Measurements from ENCODE around the gene CALCB. TPM values are rescaled to one million over a fixed set of nuclear protein-coding genes. Genes with fewer than 3 reads are reported as not detected.

Gene CALCB
- total RNA-seq, 1 experiment from 2014 or later = 0.05 TPM

DNA sequence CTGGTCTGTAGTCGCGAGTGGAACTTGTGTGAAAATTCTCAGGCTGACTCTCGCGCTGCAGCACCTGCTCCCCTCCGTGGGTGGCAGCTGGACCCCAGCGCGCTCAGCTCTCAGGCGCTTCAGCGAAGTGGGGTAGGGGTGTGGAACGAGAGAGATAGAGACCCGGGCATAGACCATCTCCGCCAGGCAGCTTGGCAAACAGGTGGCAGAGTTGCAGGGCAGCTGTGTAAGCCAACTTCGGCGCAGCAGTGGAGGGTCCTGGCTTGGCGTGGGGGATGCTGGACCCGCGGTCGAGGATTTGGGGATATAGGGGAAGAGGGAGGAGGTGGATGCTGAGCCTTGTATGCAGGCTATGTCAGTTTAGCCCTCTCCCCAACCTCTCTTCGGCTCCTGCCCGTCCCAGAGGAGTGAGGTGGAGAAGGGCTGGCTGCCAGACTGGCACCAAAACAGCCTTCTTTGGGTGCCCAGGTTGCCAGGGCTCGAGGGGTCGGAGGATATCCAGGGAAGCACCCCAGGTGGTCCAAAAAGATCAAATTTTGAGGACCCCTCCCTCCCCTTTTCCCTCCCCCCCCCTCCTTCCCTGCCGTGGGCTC is 746 bp upstream of the CALCB start:
- no peak for DNase-seq (ENCODE audit: extremely low read depth, low read depth)

DNA sequence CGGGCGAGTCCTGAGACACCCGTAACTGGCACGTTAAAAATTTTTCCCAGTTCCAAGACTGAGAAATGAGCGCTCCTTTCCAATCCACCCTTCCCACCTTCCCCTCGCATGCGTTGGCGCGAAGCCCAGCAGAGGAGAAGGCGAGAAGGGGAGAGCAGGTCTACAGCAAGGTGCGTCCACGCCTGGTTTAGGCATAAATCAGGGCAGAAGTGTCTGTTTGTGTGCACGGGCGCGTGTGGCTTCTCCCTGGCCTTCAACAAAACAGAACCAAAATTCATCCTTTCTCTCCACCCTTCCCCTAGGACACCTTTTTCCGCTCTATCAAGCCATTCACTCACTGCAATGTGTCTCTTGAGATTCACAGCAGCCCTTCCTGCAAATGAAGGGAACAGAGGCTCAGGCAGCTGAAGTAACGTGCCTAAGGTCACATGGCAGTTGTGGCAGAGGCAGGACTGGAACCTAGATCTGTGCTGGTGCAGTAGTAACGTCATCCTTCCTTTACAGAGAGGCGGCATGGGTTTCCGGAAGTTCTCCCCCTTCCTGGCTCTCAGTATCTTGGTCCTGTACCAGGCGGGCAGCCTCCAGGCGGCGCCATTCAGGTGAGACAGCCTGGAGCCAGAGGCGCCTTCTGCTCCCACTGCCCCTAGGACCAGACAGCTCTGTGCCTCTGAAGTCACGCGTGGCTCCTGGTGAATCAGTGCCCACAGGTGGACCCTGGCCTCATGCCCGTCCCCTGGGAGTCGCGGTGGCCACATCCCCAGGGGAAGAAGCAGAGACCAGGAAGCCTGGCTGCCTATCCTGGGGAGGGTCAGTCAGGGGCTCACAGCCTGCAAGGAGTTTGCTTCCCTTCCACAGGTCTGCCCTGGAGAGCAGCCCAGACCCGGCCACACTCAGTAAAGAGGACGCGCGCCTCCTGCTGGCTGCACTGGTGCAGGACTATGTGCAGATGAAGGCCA is 1.1 kb downstream of the CALCB start:
- DNase-seq (ENCODE audit: extremely low read depth, low read depth) = peak; percentile 56

DNA sequence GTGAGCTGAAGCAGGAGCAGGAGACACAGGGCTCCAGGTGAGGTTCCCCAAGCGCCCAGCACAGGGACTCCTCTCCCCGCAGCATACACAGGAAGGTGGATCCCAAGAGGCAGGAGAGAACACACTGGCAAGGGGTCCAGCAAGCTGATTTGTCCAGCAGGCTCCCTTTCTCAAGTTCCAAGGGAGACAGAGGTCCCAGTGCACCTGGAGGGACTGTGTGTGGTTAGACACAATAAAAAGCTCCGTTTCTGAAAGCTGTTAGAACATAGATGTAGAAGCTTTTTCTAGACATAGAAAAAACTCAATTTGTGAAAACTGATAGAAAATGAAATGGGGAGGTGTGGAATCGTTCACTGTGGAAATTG is 1.8 kb downstream of the CALCB start:
- no peak for DNase-seq (ENCODE audit: extremely low read depth, low read depth)

DNA sequence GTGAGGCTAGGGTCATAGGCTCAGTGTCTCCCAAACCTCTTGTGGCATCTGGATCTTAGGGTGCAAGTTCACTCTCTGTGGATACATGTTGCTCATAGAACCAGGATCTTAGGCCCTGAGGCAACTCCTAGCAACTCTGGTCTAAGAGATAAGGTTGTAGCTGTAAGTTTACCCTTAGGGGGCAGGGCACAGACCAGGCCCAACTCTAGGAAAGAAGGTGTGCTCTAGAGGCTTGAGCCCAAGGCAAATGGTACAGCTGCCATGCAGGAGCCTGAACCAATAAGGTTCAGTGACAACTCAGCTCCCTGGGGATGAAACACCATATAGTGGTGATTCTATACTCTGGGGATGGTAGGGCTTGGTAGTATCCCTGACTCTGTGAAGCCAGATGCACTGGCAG is 17.8 kb downstream of the CALCB start:
- DNase-seq (ENCODE audit: extremely low read depth, low read depth) = no peak

DNA sequence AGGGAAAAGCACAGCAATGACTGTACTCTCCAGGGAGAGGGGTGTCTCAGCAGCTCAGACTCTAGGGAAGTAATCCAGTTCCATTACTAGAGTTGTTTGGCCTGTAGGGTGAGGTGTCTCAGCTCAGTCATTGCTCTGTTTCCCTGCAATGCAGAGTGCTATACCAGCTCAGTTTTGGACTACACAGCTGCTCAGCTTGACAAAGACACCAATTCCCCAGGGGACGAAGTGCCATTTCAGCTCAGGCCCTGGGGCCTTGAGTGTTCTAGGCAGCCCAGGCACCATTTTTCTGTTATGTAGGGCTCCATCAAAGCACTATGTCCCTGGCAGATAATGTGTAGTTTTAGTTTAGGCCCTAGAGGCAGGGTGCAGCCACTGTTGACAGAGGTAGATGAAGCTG is 18.2 kb downstream of the CALCB start:
- no peak for DNase-seq (ENCODE audit: extremely low read depth, low read depth)

DNA sequence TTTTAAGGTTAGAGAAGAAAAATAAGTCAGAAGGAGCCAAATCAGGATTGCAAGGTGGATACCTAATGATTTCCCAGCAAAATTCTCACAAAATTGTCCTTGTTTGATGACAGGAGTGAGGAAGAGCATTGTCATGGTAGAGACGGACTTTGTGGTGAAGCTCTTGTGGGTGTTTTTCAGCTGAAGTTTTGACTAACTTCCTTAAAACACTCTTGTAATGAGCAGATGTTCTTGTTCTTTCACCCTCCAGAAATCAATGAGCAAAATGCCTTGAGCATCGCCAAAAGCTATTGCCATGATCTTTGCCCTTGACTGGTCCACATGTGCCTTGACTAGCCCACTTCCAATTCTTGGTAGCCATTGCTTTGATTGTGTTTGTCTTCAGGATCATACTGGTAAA is 20.0 kb downstream of the CALCB start:
- no peak for DNase-seq (ENCODE audit: extremely low read depth, low read depth)

DNA sequence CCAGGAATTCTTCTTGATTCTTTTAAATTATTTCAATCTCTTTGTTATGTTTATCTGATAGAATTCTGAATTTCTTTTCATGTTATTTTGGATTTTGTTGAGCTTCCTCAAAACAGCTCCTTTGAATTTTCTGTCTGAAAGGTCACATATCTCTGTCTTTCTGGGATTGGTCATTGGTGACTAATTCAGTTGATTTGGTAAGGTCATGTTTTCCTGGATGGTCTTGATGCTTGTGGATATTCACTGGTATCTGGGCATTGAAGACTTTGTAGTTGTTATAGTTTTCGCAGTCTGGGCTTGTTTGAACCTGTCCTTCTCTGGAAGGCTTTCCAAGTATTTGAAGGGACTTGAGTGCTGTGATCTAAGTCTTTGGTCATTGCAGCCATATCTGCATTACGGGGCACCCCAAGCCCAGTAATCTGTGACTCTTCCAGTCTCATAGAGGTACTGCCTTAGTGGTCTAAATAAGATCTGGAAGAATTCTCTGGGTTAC is 22.4 kb downstream of the CALCB start:
- DNase-seq (ENCODE audit: extremely low read depth, low read depth) = no peak

DNA sequence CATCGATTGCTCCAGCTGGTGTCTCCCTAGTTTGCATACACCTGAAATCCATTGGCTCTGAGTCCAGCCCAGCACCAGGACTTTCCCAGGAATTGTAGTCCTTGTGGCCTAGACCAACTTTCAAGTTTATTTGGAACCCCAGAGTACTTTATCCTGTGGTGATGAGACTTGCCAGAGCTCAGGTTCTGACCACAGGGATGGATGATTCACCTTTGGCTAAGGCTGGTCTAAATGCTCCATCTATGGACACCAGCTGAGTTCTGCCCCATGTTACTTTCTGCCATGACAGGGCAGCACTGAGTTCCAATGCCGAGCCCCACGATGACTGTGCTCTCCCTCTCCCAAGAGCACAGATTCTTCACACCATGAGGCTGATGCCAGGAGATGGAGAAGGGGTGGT is 24.0 kb downstream of the CALCB start:
- DNase-seq (ENCODE audit: extremely low read depth, low read depth) = no peak

DNA sequence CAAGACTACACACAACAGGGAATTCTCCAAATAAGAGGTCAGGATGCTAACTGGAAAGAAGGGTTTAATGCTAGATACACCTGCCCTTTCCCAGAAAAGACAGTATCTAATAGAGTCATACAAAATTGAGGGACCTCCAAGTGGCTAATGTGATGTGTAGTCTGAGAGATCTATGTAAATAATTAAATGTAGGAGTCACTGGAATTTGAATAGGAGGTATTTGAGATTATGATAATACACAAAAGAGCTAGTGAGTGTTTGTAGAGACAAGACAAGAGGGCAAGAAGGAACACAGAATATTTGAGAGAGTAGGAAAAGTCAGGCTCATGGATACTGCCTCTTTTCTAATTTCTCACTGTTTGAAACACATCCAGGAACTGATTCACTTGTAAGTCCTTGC is 25.9 kb downstream of the CALCB start:
- DNase-seq (ENCODE audit: extremely low read depth, low read depth) = no peak

DNA sequence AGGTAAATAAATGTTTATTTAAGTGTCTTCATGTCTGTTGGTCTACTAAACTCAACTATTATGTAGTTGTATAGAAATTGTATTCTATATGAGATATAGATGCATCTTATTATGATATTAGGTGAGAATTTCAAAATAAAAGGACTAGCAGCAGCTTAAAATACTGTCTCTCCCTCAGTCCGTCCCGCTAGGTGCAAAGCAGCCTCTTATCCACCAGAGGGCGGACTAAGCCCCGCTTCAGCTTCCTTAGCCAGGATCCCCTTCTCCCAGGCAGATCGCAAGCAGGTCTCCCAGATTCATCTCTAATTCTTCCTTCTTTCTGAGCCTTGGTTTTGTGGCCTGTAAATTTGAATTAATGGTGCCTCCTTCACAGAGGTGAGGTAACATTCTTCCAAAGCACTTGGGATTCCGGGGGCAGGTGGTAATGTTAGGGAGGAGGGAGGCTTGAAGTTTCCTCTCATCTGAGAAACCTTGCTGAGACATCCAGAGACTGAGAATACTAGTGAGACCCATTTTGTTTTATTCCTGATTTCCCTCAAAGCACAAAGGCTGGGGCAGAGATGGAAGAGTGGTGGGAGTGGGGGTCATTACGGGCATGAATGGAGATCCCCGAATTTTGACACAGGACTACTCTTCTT is 27.8 kb downstream of the CALCB start:
- DNase-seq (ENCODE audit: extremely low read depth, low read depth) = peak; percentile 53

DNA sequence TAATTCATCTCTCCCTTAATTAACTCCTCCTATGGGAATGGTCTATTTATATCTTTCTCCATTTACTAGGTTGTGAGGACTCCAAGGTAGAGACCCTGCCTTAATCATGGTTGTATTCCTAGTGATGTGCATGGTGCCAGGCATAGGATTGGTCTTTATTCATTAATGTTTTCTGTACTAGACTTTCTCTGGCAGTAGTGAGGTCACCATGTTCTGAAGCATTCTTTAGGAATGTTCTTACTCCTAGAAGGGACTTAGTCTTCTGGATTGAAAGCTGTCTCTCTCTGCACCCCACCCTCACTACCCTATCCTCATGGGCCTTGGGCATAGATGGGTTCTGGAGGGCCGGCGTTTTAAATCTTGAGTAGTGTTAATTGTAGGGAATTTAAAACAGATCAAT is 30.8 kb downstream of the CALCB start:
- no peak for DNase-seq (ENCODE audit: extremely low read depth, low read depth)

DNA sequence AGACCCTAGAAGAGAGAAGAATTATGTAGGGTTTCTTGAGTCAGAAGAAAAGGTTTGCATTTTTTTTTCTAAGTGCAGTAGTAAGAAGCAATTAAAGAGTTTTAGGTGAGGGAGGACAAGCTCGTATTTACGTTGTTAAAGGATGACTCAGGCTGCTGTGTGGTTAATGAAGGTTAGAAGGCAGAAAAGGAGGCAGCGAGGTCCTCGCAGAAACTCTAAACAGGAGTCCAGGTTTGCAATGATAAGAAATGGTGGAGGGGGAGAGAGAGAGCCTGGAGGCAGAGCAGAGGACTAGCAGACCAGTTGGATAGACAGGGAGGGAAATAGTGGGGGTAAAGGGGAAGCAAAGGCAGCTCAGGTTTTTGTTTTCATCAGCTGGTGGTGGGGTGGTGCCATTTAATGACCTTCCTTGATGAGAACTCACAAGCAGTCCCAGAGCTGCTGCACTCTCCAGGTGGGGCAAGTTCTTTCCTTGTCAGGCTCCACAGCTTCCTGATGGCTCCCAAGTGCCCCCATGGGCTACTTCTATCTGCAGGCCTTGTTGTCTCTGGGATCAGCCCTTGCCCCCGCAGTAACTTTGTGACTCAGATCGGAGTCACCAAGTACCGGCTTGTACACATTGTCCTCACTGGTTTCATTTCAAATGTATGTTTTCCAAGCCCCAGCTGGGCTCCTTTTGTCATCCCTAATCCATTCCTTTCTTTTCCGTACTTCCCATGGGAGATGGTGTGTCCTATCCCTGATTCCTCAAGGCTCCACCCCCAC is 33.0 kb downstream of the CALCB start:
- DNase-seq (ENCODE audit: extremely low read depth, low read depth) = no peak

DNA sequence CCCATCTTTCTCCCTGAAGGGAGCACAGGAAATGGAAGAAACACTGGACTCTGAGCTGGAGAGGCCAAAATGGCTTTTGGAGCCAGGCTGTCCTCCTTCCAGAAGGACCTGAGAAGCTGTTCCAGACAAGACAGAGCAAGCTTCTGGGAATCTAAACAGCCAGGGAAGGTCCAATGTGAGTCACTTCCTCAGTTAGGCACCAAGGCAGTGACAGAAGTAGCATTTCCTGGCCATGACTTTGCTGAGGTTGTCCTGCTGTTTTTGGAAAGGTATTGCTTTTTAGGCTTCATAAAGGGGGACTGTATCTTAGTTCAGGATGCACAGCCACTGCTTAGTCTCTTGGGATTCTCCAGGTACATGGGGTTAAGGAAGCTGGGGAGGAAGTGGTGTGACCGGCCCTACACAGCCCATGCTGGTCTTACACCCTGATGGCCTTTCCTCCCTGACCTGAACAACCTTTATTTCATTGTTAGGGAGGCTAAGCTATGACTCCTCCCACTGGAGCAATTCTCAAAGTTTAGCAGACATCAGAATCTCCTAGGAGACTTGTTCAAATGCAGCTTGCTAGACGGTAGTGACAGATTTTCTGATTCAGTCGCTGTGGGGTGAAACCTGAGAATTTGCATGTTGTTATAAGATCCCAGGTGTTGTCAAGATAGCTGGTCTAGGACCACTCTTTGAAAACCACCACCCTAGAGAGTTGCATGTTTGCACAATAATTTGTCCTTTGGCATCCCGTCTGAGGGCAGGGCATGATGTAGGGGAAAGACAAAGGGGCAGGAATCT is 34.5 kb downstream of the CALCB start:
- no peak for DNase-seq (ENCODE audit: extremely low read depth, low read depth)

DNA sequence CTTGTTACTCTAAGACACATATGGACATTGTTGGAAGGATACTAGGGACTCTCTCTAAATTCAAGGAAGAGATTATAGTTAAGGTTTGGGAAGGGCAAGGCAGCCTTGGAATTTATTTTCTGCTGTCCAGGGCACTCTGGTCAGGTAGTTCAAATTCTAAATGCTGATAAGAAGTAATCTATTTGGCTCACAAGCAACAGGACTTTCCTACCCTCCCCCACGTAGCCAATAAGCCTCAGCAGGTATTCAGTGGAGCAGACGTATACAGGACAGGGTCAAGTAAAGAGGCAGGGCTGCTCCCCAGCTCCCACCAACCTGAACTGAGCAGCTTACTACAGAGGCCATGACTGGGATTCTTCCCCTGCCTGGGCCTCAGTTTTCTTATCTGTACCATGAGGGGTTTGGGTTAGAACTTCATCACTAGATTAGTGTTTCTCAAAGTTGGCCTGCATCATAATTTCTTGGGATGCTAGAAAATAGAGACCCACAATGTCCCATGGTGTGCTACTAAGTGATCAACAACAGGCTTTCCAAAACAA is 35.3 kb downstream of the CALCB start:
- DNase-seq (ENCODE audit: extremely low read depth, low read depth) = no peak

DNA sequence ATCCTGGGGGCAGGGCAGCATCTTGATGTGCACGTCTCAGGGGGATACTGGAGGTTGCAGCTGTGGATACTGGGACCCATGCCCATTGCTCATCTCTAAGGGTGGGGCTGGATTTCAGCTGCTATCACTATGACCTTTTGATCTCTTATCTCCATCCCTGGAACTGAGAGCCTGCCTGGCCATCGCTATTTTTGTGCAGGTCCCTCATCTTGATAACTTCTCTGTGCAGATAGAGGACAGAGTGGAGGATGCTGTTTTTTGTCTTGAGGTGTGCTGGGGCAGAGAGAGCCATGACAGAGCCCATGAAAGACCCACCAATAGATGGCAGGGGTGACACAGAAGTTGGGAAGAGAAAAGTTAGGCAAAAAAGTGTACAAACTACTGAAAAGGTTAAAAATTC is 36.2 kb downstream of the CALCB start:
- DNase-seq (ENCODE audit: extremely low read depth, low read depth) = no peak

DNA sequence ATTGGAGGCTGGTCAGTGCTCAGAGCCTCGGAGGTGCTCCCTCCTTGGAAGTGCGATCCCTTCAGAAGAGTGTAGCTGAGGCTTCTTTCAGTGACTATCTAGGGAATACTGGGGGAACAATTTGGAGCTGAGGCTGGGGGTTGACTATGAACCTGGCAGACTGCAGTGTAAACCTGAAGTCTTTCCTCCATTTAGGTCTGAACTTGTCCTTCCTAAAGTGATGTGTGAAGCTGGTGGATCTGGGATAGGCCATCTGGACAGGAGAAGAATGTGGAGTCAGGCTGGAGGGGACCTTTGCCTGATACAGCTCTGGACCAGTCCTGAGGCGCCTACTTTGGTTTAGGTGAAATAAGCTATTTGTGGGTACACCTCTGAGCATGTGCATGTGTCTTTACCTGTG is 37.8 kb downstream of the CALCB start:
- DNase-seq (ENCODE audit: extremely low read depth, low read depth) = no peak

DNA sequence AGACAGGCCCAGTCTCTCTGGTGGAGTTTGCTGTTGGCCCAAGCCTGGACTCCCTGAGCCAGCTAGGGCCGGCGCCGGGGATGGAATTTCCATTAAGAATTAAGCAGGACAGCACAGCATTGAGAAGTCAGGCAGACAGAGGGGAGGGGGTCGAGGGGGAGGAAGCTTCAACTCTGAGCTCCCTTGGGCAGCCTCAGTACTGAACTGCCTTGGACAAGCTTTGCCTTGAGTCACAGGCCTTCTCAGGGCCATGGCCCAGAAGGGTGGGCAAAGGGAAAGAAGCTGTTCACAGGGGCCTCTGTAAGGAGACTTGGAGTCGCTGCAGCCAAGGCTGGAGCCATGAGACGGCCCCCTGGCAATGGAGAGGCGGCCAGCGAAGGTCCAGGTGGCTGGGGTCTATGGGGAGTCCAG is 38.7 kb downstream of the CALCB start:
- no peak for DNase-seq (ENCODE audit: extremely low read depth, low read depth)

DNA sequence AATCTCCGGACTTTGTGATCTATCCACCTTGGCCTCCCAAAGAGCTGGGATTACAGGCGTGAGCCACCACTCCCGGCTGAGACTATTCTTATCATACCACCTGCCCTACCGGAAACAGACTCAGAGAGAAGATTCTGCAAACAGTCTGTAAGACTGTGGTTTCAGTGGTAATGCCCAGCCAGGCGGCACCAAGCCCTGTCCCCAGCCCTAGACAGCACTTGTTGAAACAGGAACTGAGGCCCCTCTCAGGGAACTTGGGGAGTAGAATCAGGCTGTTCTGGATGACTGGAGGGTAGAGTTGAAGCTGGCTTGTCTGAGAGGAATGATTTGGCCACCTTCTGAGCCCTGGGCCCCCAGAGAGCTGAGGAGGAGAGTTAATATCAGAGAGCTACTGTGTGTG is 40.0 kb downstream of the CALCB start:
- DNase-seq (ENCODE audit: extremely low read depth, low read depth) = no peak

DNA sequence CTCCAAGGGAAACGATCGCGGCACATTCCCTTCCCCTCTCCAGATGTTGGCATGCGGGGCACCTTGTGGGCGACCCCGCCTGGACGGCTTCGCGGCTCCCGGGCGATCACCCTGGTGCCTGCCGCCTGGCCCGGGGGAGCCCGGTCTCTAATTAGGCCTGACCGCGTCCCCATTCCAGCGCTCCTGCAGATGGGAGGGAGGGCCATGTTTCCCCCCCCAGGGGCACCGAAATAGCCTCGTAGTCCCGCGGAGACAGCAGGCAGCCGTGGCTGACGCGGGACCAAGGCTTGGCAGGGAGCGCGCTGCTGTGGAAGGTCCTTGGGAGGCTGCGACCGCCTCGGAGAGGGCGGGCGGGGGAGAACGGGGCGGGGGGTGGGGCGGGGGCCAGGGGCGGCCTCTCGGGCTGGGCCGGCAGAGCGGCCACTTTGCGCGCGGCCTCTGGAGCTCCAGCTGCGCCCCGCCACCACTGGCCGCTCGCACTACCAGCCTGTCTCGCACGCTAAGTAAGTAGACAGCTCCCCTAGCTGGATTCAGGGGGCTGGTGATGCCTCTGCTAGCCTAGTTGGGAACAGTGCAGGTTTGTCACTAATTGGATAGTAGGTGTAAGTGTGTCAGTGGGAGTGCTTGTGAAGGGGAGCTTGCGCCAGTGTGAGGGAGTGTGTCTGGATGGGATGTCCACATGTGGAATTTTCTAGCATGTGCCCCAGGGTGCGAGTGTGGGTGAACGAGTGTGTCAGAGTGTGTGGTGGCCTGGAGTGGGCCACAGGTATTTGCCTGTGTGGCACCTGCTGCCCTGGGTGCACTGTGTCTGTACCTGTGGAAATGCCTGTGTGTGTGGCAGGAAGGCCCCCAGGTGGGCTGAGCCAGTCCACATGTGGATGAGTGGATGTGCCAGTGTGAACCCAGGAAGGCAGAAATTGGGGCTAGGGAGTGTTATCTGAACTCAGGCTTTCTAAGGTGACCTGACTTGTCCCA is 41.4 kb downstream of the CALCB start, which contains the start of gene INSC:
Gene INSC, plus strand, starts transcription at position 423 of the 975 bp plus-strand sequence. CDS start 34,252 bp downstream, outside the sequence.
- DNase-seq (ENCODE audit: extremely low read depth, low read depth) = no peak
